ENCODE results near the gene MATK.

DNA sequence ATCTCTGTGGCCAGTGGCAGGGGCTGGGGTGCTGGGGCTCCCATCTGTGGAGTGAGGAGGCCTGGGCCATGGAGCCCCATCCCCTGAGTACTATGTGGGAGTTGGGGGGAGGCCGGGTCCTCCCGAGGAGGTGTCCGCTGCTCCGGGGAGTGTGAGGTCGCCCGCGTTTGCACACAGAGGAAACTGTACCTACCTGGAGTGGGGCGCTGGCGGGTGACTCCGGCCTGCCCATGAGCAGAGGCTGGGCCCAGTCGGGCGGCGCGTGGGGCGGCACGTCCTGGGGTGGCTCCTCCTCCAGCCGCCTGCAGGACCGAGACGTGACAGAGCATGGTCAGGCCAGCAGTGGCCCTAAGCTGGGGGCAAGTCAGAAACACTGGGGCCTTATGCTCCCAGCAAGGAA lies 33.8 kb upstream of the MATK start:
- TF ChIP-seq CTCF (IDR thresholded peaks at IDR 0.05; ENCODE audit: low read depth, low read length, missing input control) (no peak), RAD21 (IDR thresholded peaks at IDR 0.05) (no peak), SP1 (IDR thresholded peaks at IDR 0.05) (no peak), TAF1 (conservative IDR thresholded peaks at IDR 0.05) (no peak), ATF3 (IDR thresholded peaks at IDR 0.05) (no peak), MAX (IDR thresholded peaks at IDR 0.05) (no peak), GABPA (IDR thresholded peaks at IDR 0.05 in 1 of 2, conservative IDR thresholded peaks at IDR 0.05 in 1 of 2) (no peak)
- TF ChIP-seq, protein P1, sequence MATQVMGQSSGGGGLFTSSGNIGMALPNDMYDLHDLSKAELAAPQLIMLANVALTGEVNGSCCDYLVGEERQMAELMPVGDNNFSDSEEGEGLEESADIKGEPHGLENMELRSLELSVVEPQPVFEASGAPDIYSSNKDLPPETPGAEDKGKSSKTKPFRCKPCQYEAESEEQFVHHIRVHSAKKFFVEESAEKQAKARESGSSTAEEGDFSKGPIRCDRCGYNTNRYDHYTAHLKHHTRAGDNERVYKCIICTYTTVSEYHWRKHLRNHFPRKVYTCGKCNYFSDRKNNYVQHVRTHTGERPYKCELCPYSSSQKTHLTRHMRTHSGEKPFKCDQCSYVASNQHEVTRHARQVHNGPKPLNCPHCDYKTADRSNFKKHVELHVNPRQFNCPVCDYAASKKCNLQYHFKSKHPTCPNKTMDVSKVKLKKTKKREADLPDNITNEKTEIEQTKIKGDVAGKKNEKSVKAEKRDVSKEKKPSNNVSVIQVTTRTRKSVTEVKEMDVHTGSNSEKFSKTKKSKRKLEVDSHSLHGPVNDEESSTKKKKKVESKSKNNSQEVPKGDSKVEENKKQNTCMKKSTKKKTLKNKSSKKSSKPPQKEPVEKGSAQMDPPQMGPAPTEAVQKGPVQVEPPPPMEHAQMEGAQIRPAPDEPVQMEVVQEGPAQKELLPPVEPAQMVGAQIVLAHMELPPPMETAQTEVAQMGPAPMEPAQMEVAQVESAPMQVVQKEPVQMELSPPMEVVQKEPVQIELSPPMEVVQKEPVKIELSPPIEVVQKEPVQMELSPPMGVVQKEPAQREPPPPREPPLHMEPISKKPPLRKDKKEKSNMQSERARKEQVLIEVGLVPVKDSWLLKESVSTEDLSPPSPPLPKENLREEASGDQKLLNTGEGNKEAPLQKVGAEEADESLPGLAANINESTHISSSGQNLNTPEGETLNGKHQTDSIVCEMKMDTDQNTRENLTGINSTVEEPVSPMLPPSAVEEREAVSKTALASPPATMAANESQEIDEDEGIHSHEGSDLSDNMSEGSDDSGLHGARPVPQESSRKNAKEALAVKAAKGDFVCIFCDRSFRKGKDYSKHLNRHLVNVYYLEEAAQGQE (IDR thresholded peaks at IDR 0.05) = no peak
